ENCODE measurements around the gene RNF217.

RNF217 gene

GRCh38 chr6:124955108-124955856 lies 7.0 kb upstream of the RNF217 start:
- TF ChIP-seq, protein P1, sequence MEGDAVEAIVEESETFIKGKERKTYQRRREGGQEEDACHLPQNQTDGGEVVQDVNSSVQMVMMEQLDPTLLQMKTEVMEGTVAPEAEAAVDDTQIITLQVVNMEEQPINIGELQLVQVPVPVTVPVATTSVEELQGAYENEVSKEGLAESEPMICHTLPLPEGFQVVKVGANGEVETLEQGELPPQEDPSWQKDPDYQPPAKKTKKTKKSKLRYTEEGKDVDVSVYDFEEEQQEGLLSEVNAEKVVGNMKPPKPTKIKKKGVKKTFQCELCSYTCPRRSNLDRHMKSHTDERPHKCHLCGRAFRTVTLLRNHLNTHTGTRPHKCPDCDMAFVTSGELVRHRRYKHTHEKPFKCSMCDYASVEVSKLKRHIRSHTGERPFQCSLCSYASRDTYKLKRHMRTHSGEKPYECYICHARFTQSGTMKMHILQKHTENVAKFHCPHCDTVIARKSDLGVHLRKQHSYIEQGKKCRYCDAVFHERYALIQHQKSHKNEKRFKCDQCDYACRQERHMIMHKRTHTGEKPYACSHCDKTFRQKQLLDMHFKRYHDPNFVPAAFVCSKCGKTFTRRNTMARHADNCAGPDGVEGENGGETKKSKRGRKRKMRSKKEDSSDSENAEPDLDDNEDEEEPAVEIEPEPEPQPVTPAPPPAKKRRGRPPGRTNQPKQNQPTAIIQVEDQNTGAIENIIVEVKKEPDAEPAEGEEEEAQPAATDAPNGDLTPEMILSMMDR (IDR thresholded peaks at IDR 0.05; ENCODE audit: insufficient read depth, missing control alignments), result no peak
- no peak for DNase-seq (ENCODE audit: insufficient read length, low spot score)
- no peak for FAIRE-seq

- no peak for DNase-seq (ENCODE audit: insufficient read length, low spot score)
- no peak for FAIRE-seq
- TF ChIP-seq, protein P1 (IDR thresholded peaks at IDR 0.05; ENCODE audit: insufficient read depth, missing control alignments), result no peak
Observed at GRCh38 chr6:124956018-124956417, 6.2 kb upstream of the RNF217 start.

- DNase-seq (ENCODE audit: insufficient read length, low spot score) (no peak), FAIRE-seq (peak; percentile 38)
- TF ChIP-seq, protein P1 (IDR thresholded peaks at IDR 0.05; ENCODE audit: insufficient read depth, missing control alignments), result no peak
Observed at GRCh38 chr6:124958149-124958548, 4.1 kb upstream of the RNF217 start.

- FAIRE-seq (peak; percentile 70), DNase-seq (ENCODE audit: insufficient read length, low spot score) (no peak)
- TF ChIP-seq, protein P1 (IDR thresholded peaks at IDR 0.05; ENCODE audit: insufficient read depth, missing control alignments), result no peak
Observed at GRCh38 chr6:124958759-124959354, 3.4 kb upstream of the RNF217 start.

DNA sequence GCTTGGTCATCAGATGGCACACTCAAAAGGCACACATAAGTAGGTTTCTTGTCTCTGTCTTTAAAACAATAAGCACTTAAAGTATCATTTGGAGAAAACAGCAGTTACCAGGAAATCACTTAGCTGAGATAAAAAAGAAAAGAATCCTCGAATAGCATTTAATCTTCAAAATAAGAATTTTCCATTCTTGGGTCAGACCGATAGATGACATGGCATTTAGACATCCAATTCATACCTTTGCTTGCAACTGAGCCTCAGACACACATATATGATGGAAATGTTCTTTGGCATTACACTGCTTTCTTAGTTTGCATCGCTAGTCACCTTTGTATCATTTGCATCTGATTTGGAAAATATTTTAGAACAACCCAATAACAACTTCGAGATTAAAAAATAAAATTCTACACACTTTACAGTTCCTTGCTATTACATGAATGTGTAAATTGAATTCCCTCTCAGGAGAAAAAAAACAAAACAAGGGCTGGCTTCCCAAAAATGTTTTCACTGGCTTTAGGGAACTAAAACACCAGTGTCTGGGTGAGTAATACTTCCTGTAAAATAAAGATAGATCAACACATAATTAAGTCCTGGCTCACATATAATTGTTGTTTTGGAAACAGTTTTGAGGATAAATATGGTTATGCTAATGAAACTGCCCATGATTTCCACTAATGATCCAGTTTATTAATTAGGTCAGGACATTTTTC lies 1.3 kb upstream of the RNF217 start:
- TF ChIP-seq, protein P1 (IDR thresholded peaks at IDR 0.05; ENCODE audit: insufficient read depth, missing control alignments), result no peak
- DNase-seq (ENCODE audit: insufficient read length, low spot score) (no peak), FAIRE-seq (peak; percentile 82)

DNA sequence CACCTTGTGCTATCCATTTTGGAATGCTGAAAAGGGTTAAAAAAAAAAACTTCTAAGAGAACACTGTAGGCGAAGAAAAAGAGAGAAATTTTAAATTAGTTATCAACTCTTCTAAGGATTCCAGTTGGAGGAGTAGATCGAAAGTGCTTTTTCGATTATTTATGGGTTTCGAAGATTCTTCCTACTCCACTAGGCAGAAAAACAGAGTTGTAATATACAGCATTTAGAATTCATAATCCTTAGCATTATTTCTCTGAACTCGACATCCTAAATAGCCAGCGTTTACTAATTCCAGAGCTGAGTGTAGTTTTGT lies 817 bp upstream of the RNF217 start:
- FAIRE-seq (no peak), DNase-seq (ENCODE audit: insufficient read length, low spot score) (no peak)
- TF ChIP-seq, protein P1 (IDR thresholded peaks at IDR 0.05; ENCODE audit: insufficient read depth, missing control alignments), result no peak
